ENCODE data around the gene ASXL1.

The ASXL1 gene

DNA sequence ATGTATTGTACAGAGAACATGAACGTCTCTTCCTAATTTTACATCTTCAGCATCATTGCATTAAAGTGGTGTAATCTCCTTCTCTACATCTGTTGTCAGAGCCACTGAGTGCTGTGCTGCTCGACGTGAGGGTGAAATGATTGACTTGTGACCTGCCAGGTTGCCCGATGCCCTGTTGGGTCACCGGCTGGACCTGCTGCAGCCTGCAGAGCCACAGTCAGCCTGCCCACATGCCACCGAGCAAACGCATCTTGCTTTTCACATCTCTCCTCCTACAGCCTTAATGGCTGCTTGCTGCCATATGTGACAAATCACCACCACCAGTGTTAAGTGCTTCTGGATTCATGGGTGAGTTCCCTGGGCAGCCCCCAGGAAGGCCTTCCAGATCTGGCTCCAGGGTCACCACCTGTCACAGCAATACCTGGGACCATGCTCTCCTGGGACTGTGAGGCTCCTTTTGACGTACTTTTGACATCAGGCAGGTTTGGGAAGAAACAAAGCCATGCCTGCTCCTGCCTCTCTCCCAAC, 80.3 kb downstream of the ASXL1 start:
- Histone ChIP-seq H2AFZ (ENCODE audit: low read length) (no peak overlapping the region), H3K9me3 (ENCODE audit: low read length) (no peaks in the 10 kb centered on the region), H3K36me3 (ENCODE audit: insufficient read depth, low read length) (peaks cover 93% of the 10 kb centered on the region), H3K4me2 (ENCODE audit: low read length) (no peak overlapping the region), H3K27ac (ENCODE audit: low read depth, low read length, poor library complexity, severe bottlenecking) (no peak overlapping the region), H3K4me1 (ENCODE audit: insufficient read depth, low read length, severe bottlenecking) (no peaks in the 10 kb centered on the region), H3K4me3 (ENCODE audit: low read depth, low read length, poor library complexity, severe bottlenecking) (no peak overlapping the region), H3K79me2 (ENCODE audit: insufficient read depth, low read length) (no peaks in the 10 kb centered on the region), H3K9me2 (ENCODE audit: low read depth, low read length) (no peaks in the 10 kb centered on the region), H3F3A (ENCODE audit: insufficient read depth, low read length) (no peaks in the 10 kb centered on the region), H3K27me3 (ENCODE audit: insufficient read depth, low read length) (no peaks in the 10 kb centered on the region), H3K9ac (ENCODE audit: low read length) (no peak overlapping the region), H4K20me1 (ENCODE audit: insufficient read depth, low read length) (no peaks in the 10 kb centered on the region)
- TF ChIP-seq, protein P1, sequence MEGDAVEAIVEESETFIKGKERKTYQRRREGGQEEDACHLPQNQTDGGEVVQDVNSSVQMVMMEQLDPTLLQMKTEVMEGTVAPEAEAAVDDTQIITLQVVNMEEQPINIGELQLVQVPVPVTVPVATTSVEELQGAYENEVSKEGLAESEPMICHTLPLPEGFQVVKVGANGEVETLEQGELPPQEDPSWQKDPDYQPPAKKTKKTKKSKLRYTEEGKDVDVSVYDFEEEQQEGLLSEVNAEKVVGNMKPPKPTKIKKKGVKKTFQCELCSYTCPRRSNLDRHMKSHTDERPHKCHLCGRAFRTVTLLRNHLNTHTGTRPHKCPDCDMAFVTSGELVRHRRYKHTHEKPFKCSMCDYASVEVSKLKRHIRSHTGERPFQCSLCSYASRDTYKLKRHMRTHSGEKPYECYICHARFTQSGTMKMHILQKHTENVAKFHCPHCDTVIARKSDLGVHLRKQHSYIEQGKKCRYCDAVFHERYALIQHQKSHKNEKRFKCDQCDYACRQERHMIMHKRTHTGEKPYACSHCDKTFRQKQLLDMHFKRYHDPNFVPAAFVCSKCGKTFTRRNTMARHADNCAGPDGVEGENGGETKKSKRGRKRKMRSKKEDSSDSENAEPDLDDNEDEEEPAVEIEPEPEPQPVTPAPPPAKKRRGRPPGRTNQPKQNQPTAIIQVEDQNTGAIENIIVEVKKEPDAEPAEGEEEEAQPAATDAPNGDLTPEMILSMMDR (IDR thresholded peaks at IDR 0.05; ENCODE audit: low read length) = no peak
- TF ChIP-seq EZH2 (IDR thresholded peaks at IDR 0.05; ENCODE audit: borderline replicate concordance, low read length) = no peak

DNA sequence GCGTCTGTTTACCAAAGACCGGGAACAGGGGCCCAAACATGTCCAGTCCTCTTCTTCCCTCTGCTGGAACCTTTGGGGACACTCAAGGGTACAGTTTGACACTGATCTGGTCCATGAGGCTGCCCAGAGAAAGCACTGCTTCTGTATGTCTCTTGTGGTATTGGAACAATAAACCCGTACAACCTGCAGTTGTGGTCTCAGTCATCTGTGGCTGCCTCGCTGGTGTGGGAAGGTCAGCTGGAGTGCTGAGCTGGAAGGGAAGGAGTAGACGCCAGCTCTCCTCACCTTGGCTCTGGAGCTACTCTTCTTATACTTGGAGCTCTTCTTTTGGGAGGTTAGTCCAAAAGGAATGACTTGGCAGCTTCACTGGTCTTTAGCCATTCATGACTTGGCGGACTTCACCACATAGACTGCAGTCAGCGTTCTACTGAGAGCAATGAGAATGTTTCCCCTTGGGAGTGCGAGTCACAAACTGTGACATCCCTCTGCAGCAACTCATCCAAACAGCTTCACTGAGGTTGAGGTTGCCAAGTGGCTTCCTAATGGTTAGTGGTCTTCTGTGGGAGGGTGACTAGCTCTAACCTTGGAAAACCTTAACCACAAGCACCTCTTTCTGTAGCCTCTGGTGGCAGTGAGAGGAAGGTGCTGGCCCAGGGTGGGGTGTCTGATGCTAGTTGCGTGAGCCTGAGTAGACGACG, 81.2 kb downstream of the ASXL1 start:
- Histone ChIP-seq H3K36me3 (ENCODE audit: insufficient read depth, low read length) (peaks cover 91% of the 10 kb centered on the region), H3K9me3 (ENCODE audit: low read length) (no peaks in the 10 kb centered on the region), H3K27me3 (ENCODE audit: insufficient read depth, low read length) (no peaks in the 10 kb centered on the region), H2AFZ (ENCODE audit: low read length) (no peak overlapping the region), H3K27ac (ENCODE audit: low read depth, low read length, poor library complexity, severe bottlenecking) (no peak overlapping the region), H3F3A (ENCODE audit: insufficient read depth, low read length) (no peaks in the 10 kb centered on the region), H3K79me2 (ENCODE audit: insufficient read depth, low read length) (no peaks in the 10 kb centered on the region), H3K4me2 (ENCODE audit: low read length) (no peak overlapping the region), H3K4me3 (ENCODE audit: low read depth, low read length, poor library complexity, severe bottlenecking) (no peak overlapping the region), H3K9me2 (ENCODE audit: low read depth, low read length) (no peaks in the 10 kb centered on the region), H3K4me1 (ENCODE audit: insufficient read depth, low read length, severe bottlenecking) (no peaks in the 10 kb centered on the region), H4K20me1 (ENCODE audit: insufficient read depth, low read length) (no peaks in the 10 kb centered on the region), H3K9ac (ENCODE audit: low read length) (no peak overlapping the region)
- no peak for TF ChIP-seq EZH2 (IDR thresholded peaks at IDR 0.05; ENCODE audit: borderline replicate concordance, low read length)
- TF ChIP-seq, protein P1 (IDR thresholded peaks at IDR 0.05; ENCODE audit: low read length) = no peak

DNA sequence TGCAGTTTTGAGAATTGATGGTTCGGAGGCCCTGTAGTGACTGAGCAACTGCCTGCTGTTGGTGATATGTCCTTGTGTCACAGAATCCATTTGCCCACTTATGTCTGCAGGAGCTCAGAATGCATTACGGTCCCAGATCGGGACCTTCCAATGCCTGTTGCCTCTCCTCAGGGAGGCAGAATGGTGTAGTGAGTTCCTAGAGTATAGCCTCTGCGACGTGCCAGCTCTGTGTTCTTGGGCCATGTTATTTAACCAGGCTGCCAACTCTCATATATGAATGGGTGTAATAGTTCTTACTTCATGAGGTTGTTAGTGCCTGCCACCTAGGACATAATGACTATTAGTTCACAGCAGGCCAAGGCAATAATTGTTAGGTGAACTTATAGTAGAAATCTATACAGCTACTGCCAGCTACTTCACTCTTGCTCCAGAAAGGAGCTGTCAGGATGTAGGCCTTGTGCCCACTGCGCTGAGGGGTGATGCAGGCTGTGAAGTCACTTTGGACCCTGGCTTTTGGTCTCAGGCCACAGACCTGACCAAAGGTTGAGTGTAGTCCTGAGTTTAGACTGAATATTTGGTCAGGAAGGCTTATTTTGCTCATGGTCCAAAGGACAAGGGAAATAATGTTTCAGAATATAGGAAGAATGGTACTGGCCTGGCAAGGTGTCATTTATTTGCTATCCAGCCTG, 82.1 kb downstream of the ASXL1 start:
- Histone ChIP-seq H3K4me2 (ENCODE audit: low read length) (no peak overlapping the region), H3F3A (ENCODE audit: insufficient read depth, low read length) (no peaks in the 10 kb centered on the region), H4K20me1 (ENCODE audit: insufficient read depth, low read length) (no peaks in the 10 kb centered on the region), H3K27me3 (ENCODE audit: insufficient read depth, low read length) (no peaks in the 10 kb centered on the region), H3K9me2 (ENCODE audit: low read depth, low read length) (no peaks in the 10 kb centered on the region), H3K79me2 (ENCODE audit: insufficient read depth, low read length) (no peaks in the 10 kb centered on the region), H2AFZ (ENCODE audit: low read length) (no peak overlapping the region), H3K4me3 (ENCODE audit: low read depth, low read length, poor library complexity, severe bottlenecking) (no peak overlapping the region), H3K36me3 (ENCODE audit: insufficient read depth, low read length) (peaks cover 91% of the 10 kb centered on the region), H3K9me3 (ENCODE audit: low read length) (no peaks in the 10 kb centered on the region), H3K4me1 (ENCODE audit: insufficient read depth, low read length, severe bottlenecking) (no peaks in the 10 kb centered on the region), H3K27ac (ENCODE audit: low read depth, low read length, poor library complexity, severe bottlenecking) (no peak overlapping the region), H3K9ac (ENCODE audit: low read length) (no peak overlapping the region)
- no peak for TF ChIP-seq EZH2 (IDR thresholded peaks at IDR 0.05; ENCODE audit: borderline replicate concordance, low read length)
- TF ChIP-seq, protein P1 (IDR thresholded peaks at IDR 0.05; ENCODE audit: low read length) = no peak
